GM12878 (cell line): ENCODE measurements around the gene KCTD19.

Experiments used
- CHD1 ChIP-seq: IDR thresholded peaks from 2 replicates; pipeline ENCODE4 v1.6.1; 2012; ENCODE audit warnings: low read depth, low read length, improper control_type of control experiment
- EZH2 ChIP-seq: IDR thresholded peaks from 2 replicates; pipeline ENCODE4 v1.6.1; 2012; ENCODE audit warnings: low read depth, mild to moderate bottlenecking, control low read depth, inconsistent platforms, low read length, borderline replicate concordance; ENCODE audit not compliant: control insufficient read depth
- POLR2AphosphoS5 ChIP-seq: IDR thresholded peaks from 2 replicates; pipeline ENCODE4 v1.6.1; 2011; ENCODE audit warnings: mild to moderate bottlenecking, low read length, inconsistent platforms
- STAT3 ChIP-seq: IDR thresholded peaks from 2 replicates; pipeline ENCODE4 v1.6.1; 2011; ENCODE audit warnings: low read depth, low read length, improper control_type of control experiment
- TF ChIP-seq, protein P1 (sequence below), 3 experiments: IDR thresholded peaks in 2 of 3; conservative IDR thresholded peaks in 1 of 3; 2 replicates each; pipeline ENCODE4 v1.5.1; 2011; ENCODE audit warnings: low read depth in 3 of 3, low read length in 3 of 3, mild to moderate bottlenecking in 3 of 3, control low read depth in 2 of 3, moderate library complexity in 2 of 3, inconsistent platforms in 1 of 3, mixed read lengths in 1 of 3; ENCODE audit not compliant: control insufficient read depth in 2 of 3, insufficient read depth in 1 of 3; ENCODE audit errors: extremely low read depth in 1 of 3

DNA sequence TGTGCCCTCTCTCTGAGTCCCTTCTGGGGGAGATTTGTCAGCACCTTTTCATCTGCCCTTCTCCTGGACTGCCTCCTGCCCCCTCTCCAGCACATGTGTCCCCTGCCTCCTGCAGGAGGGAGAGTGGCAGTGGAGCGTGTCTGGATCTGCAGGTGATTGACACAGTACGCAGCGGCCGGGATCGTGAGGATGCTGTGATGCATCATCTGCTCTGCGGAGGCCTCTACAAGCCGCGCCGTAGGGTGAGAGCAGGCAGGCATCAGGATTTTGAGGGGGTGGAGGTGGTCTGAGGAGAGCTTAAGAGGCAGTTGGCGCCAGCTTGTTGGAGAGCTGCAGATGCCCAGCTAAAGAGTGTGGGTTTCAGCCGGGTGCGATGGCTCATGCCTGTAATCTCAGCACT lies 66.8 kb downstream of the KCTD19 start:
- TF ChIP-seq, protein P1, sequence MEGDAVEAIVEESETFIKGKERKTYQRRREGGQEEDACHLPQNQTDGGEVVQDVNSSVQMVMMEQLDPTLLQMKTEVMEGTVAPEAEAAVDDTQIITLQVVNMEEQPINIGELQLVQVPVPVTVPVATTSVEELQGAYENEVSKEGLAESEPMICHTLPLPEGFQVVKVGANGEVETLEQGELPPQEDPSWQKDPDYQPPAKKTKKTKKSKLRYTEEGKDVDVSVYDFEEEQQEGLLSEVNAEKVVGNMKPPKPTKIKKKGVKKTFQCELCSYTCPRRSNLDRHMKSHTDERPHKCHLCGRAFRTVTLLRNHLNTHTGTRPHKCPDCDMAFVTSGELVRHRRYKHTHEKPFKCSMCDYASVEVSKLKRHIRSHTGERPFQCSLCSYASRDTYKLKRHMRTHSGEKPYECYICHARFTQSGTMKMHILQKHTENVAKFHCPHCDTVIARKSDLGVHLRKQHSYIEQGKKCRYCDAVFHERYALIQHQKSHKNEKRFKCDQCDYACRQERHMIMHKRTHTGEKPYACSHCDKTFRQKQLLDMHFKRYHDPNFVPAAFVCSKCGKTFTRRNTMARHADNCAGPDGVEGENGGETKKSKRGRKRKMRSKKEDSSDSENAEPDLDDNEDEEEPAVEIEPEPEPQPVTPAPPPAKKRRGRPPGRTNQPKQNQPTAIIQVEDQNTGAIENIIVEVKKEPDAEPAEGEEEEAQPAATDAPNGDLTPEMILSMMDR (IDR thresholded peaks at IDR 0.05 in 2 of 3, conservative IDR thresholded peaks at IDR 0.05 in 1 of 3; ENCODE audit: control insufficient read depth in 2 of 3, extremely low read depth in 1 of 3, insufficient read depth in 1 of 3, low read depth in 3 of 3, low read length in 3 of 3) = no peak
- TF ChIP-seq CHD1 = no peak
- no peak for TF ChIP-seq POLR2AphosphoS5
- no peak for TF ChIP-seq STAT3
- TF ChIP-seq EZH2 = no peak
